Breast epithelium (tissue), 3 donors: ENCODE measurements around the gene ITGB8.

Experiments used
- CTCF ChIP-seq, 3 donors: fragments of 450-650 bp; IDR thresholded peaks; one replicate each; pipeline ENCODE4 v1.5.1; 2016 to 2017; ENCODE audit warnings: antibody characterized with exemption in 3 of 3, mild to moderate bottlenecking in 3 of 3, moderate library complexity in 3 of 3
- POLR2AphosphoS5 ChIP-seq, 3 donors: sonication (generic); formaldehyde crosslinking; IDR thresholded peaks; one replicate each; pipeline ENCODE4 v1.6.1; 2017; ENCODE audit warnings: antibody characterized with exemption in 3 of 3

- TF ChIP-seq CTCF (IDR thresholded peaks at IDR 0.05) = no peak
- no peak for TF ChIP-seq POLR2AphosphoS5 (IDR thresholded peaks at IDR 0.05)
Observed at GRCh38 chr7:20282959-20283358, 47.7 kb upstream of the ITGB8 start.
